Left ventricle myocardium inferior (tissue), 1 donor: ENCODE data around the gene ZNF710. TPM values are rescaled to one million over a fixed set of nuclear protein-coding genes. Genes with fewer than 3 reads are reported as not detected.

ENCODE experiments used
- DNase-seq: peaks from one replicate; pipeline ENCODE4 v3.0.0-alpha.2; 2020
- H3K27ac ChIP-seq: fragments of 200-600 bp; replicated peaks from 2 replicates; pipeline ENCODE4 v1.8.0; 2021
- H3K27me3 ChIP-seq: fragments of 200-600 bp; 2 replicates; pipeline ENCODE4 v1.8.0; 2021; ENCODE audit warnings: low read depth
- H3K36me3 ChIP-seq: fragments of 200-600 bp; 2 replicates; pipeline ENCODE4 v1.8.0; 2021
- H3K4me1 ChIP-seq: fragments of 200-600 bp; 2 replicates; pipeline ENCODE4 v1.8.0; 2021
- H3K4me3 ChIP-seq: fragments of 200-600 bp; 2 replicates; pipeline ENCODE4 v1.8.0; 2021; ENCODE audit warnings: mild to moderate bottlenecking, moderate library complexity
- H3K9me3 ChIP-seq: fragments of 200-600 bp; replicated peaks from 2 replicates; pipeline ENCODE4 v1.8.0; 2021
- intact Hi-C: fragments of 100-400 bp; cut with micrococcal nuclease; formaldehyde crosslinking; loops from one replicate; pipeline ENCODE4 v1.11.0; 2022
- total RNA-seq: library from RNA; stranded (reverse); fragmentation: NEBNext Ultra II Directional; extraction: Animal tissue kit (Norgen Biotek cat#: 25700); gene quantifications from one replicate; pipeline ENCODE4 v1.2.1, GENCODE V29; 2021
- TF ChIP-seq, protein P1 (sequence below): fragments of 200-600 bp; IDR thresholded peaks from 2 replicates; pipeline ENCODE4 v1.8.0; 2021; ENCODE audit warnings: antibody characterized with exemption, mild to moderate bottlenecking, borderline replicate concordance
- donor health status: DM: no; HTN: yes; CAD: no; lungs with severe emphysema.

The ZNF710 gene
- total RNA-seq, 1 donor from 2014 or later = 5.5 TPM

DNA sequence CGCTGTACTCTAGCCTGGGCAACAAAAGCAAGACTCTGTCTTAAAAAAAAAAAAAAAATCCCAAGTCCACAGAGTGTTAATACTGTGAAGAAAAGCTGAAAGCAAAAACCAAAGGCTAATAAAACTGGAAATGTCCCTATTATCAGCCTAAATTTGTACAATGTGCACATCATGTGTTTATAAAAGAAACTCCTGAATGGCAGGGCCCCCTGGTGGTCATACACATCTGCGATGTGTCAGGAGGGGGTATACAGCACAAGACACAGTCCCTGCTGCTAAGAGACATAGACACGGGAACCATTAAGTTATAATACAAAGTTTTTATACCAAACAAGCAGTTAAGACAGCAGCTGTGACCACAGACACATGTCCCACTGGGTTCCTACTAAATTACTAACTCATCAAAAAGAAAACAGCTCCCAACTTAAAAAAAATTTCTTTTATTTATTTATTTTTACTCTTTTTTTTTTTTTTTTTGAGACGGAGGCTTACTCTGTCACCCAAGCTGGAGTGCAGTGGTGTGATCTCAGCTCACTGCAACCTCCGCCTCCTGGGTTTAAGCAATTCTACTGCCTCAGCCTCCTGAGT is 70.2 kb downstream of the ZNF710 start:
- intact Hi-C loops = loop anchor here (10.0 kb wide), 1 partner anchor 177 kb away; the partner anchor contains the start of gene AP3S2
- TF ChIP-seq, protein P1, sequence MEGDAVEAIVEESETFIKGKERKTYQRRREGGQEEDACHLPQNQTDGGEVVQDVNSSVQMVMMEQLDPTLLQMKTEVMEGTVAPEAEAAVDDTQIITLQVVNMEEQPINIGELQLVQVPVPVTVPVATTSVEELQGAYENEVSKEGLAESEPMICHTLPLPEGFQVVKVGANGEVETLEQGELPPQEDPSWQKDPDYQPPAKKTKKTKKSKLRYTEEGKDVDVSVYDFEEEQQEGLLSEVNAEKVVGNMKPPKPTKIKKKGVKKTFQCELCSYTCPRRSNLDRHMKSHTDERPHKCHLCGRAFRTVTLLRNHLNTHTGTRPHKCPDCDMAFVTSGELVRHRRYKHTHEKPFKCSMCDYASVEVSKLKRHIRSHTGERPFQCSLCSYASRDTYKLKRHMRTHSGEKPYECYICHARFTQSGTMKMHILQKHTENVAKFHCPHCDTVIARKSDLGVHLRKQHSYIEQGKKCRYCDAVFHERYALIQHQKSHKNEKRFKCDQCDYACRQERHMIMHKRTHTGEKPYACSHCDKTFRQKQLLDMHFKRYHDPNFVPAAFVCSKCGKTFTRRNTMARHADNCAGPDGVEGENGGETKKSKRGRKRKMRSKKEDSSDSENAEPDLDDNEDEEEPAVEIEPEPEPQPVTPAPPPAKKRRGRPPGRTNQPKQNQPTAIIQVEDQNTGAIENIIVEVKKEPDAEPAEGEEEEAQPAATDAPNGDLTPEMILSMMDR = peak; percentile 87
- Histone ChIP-seq H3K4me3 (no peak overlapping the region), H3K27me3 (no peaks in the 10 kb centered on the region), H3K27ac (peak overlapping the region; percentile 7), H3K4me1 (peaks cover 22% of the 10 kb centered on the region), H3K9me3 (no peaks in the 10 kb centered on the region), H3K36me3 (peaks cover 11% of the 10 kb centered on the region)
- peak; percentile 78 for DNase-seq

DNA sequence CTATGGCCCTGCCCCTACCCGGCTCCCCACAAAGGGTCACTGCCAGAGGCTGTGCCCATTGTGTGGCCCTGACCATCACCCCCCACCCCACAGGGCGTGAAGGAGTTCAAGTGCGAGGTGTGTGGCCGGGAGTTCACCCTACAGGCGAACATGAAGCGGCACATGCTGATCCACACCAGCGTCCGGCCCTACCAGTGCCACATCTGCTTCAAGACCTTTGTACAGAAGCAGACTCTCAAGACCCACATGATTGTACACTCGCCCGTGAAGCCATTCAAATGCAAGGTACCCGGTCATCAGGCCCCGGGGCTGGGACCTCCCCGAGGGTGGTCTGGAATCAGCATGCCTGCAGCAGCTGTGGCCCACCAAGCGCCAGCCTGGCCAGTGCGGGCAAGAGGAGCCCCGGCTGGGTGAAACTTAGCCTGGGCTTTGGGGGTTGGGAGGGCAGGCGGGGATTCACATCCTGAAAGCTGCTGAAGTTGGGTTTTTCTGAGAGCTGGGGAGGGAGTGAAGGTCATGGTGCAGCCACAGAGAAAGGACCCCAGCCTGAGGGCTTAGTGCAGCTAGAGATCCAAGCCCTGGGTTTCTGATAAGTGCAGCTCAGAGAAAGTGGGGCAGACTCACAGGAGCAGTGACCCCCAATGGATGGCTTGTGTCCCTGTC is 72.0 kb downstream of the ZNF710 start:
- Histone ChIP-seq H3K27me3 (no peaks in the 10 kb centered on the region), H3K4me1 (peaks cover 26% of the 10 kb centered on the region), H3K4me3 (no peak overlapping the region), H3K9me3 (no peaks in the 10 kb centered on the region), H3K27ac (peak overlapping the region; percentile 40), H3K36me3 (peaks cover 5% of the 10 kb centered on the region)
- DNase-seq = no peak
- intact Hi-C loops = loop anchor here (10.0 kb wide), 1 partner anchor 178 kb away; the partner anchor contains the start of gene AP3S2
- TF ChIP-seq, protein P1 = no peak

DNA sequence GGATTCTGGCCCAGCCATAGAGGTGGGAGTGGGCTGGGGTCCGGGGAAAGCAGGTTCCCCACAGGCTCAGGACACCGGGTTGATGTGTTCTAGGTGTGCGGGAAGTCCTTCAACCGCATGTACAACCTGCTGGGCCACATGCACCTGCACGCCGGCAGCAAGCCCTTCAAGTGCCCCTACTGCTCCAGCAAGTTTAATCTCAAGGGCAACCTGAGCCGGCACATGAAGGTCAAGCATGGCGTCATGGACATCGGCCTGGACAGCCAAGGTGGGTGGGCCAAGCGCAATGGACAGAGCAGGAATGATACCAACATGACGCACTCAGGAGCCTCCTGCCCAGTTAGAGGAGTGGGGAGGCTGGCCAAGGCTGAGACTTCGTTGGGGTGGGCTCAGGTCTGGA is 72.9 kb downstream of the ZNF710 start:
- Histone ChIP-seq H3K4me3 (no peak overlapping the region), H3K27me3 (no peaks in the 10 kb centered on the region), H3K27ac (peak overlapping the region; percentile 40), H3K9me3 (no peaks in the 10 kb centered on the region), H3K36me3 (peaks cover 14% of the 10 kb centered on the region), H3K4me1 (peaks cover 26% of the 10 kb centered on the region)
- TF ChIP-seq, protein P1 = no peak
- intact Hi-C loops = loop anchor here (10.0 kb wide), 1 partner anchor 179 kb away; the partner anchor contains the start of gene AP3S2
- no peak for DNase-seq

DNA sequence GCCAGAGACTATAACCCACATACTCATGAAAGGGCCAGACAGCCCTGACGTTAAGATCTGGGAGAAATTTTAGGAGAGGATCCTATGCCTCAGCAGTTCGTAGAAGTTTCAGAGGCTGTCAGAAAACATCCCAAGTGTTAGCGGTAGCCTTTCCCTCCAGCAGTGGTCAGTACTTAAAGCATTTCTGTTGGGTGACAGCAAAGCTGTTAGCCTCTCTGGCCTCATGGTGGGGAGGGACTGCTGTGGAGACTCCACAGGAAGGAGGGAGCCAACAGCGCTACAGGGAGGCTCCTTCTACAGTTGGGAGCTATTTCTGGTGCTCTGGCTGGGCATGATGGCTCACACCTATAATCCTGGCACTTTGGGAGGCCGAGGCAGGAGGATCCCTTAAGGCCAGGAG is 73.8 kb downstream of the ZNF710 start:
- H3K36me3 ChIP-seq = peaks cover 23% of the 10 kb centered on the region
- intact Hi-C loops = loop anchor here (10.0 kb wide), 1 partner anchor 180 kb away; the partner anchor contains the start of gene AP3S2

More for the DNA sequence above, 73.8 kb downstream of the ZNF710 start:
- Histone ChIP-seq H3K27me3 (no peaks in the 10 kb centered on the region), H3K27ac (peak overlapping the region; percentile 40), H3K4me1 (peaks cover 26% of the 10 kb centered on the region), H3K9me3 (no peaks in the 10 kb centered on the region), H3K4me3 (no peak overlapping the region)
- TF ChIP-seq, protein P1 = no peak
- no peak for DNase-seq
